Endometrial microvascular endothelial cells (primary cell): Measurements from ENCODE around the gene CHMP1B. TPM values are rescaled to one million over a fixed set of nuclear protein-coding genes. Genes with fewer than 3 reads are reported as not detected.

Experiments used
- in situ Hi-C: cut with HindIII; loops from 2 replicates; pipeline ENCODE4 v1.10.0; 2017; ENCODE audit warnings: low sequenced_read_pairs, low pct_unique_long_range_greater_than_20kb; ENCODE audit errors: inconsistent ontology term
- total RNA-seq: library from RNA; depleted of rRNA; stranded (reverse); fragments of >200 nt; gene quantifications from one replicate; pipeline ENCODE4 v1.2.3, GENCODE V29; 2015; ENCODE audit errors: inconsistent ontology term

The CHMP1B gene, protein sequence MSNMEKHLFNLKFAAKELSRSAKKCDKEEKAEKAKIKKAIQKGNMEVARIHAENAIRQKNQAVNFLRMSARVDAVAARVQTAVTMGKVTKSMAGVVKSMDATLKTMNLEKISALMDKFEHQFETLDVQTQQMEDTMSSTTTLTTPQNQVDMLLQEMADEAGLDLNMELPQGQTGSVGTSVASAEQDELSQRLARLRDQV
- total RNA-seq: 29.7 TPM

DNA sequence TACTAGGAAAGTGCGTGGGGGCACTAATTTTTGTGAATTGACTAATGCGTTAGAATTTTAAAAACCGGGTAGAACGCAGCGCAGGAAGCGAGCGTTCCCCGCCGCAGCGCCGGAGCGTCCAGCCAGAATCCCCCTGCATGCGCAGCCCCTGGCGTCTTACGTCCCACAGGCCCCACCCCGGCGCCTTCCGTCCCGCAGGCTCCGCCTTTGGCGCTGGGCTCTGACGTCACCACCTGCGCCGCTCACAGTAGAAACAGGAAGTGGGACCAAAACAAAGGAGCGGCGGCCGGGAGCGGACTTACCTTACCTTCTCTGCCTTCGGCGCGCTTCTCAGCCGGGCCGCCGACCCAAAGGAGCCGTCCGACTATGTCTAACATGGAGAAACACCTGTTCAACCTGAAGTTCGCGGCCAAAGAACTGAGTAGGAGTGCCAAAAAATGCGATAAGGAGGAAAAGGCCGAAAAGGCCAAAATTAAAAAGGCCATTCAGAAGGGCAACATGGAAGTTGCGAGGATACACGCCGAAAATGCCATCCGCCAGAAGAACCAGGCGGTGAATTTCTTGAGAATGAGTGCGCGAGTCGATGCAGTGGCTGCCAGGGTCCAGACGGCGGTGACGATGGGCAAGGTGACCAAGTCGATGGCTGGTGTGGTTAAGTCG is at the start of gene CHMP1B:
TSS of gene CHMP1B (plus strand) at position 268 of the 660 bp plus-strand sequence. CDS start at position 367, 99 bp downstream.
- in situ Hi-C loops: no loop called here

DNA sequence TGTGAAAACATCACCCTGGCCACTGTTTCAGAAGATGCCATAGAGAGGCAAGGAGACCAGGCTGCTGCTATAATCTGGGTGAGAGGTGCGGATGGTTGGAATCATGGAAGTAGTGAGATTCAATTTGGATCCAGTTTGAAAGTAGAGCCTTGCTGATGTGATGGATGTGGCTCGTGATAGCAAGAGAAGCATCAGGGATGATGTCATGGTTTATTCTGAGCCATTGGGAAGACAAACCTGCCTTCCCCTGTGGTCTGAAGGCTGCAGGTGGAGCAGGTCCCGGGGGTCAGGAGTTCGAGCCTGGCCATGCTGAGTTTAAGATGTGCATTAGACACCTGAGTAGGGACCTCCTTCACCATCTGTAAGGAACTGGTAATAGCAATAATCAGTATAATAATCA is 49.6 kb upstream of the CHMP1B start:
- in situ Hi-C loops: no loop called here

DNA sequence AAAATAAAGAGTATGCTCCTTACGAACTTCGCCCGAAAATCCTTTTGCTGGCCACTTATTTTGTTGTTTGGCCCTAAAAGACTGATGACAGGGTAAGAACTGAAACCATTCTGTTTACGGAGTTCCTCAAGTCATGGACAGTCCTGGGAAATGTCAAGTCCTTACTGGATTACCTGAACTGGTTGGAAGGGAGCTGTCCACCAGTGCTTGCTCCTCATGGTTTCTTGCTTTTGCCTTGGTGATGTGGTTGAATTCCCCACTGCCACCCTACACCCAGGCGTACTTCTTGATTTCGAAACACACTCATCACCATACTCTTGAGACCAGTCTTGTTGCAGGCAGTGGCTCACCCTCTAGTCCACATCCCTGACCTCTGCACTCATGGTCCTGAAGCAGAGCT is 49.1 kb upstream of the CHMP1B start:
- in situ Hi-C loops: no loop called here

DNA sequence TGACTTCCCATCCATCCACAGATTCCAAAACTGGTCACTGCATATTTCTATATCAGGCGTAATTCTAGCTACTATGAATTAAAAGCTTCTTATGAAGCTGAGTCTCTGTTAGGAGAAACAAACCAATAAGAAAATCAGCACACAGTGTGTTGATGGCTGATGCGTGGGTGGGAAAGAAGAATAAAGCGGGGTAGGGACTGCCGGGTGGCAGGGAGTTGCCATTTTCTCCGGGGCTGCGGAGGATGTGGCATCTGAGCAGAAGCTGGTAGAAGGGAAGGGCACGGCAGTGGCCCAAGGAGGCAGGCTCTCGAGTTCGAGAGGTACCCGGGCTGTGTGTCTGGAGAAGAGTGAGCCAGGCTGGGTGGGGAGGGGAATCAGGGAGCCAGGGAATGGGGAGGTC is 48.6 kb upstream of the CHMP1B start:
- in situ Hi-C loops: no loop called here

DNA sequence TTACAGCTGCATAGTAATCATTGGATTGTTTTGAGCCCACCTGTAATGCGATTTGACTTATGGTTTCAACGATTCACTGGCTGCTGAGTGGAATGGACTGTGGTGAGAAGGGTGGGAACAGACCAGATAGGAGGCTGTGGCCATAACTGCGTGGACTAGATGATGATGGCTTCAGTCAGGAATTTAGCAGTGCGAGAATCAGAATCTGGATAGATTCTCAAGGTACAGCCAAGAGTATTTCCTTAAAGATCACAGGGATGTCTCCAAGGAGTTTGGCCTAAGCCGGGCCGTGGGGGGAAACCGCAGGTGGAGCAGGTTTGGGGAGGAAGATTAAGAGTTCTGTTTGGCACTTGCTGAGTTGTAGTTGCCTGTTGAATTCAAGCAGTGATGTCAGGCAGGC is 44.0 kb upstream of the CHMP1B start:
- in situ Hi-C loops: no loop called here

DNA sequence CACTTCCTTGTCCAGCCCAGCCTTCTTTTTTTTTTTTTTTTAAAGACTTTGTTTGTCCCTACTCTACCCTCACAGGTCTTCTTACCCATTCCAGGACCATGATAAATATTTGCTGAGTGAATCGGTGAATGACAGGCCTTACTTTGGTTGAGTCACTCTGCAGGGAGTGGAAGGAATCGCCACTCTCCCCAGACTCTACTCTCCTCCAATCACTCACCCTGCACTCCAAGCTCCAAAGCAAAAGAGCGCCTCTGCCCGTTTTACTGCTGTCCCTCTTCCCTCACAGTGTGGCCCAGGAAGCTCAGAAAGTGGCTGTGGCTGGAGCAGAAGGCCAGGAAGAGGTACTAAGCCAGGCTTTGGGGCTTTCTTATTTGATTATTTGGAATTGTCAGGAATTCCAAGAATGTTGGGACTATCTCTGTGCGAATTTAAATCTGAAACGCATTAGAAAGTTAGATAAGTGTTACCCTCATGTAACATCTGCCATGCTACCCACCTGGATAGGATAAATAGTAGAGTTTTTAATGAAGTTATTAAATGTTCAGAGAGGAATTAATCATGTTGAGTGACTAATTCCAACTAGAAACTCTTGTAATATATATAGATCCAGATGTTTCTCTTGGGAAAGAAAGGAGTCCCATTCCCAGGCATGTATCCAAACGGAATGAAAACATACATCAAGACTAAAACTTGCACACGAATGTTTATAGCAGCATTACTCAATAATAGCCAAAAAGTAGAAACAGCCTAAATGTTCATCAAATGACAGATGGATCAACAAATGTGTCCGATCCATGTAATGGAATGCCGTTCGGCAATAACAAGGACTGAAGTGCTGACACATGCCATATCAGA is 43.0 kb upstream of the CHMP1B start:
- in situ Hi-C loops: no loop called here

DNA sequence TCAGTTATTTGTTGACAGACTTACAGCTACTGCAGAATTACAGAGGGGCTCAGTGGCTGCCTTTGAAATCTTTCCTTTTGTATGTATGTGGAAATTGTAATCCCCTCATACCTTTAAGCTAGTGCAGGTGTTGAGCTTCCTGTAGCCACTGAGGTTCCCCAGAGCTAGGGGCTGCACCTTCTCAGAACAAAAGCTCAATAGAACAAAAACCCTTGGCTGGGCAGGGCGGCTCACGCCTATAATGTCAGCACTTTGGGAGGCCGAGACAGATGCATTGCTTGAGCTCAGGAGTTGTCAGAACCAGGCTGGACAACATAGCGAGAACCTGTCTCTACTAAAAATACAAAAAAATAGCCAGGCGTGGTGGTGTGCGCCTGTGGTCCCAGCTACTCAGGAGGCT is 41.3 kb upstream of the CHMP1B start:
- in situ Hi-C loops: no loop called here

DNA sequence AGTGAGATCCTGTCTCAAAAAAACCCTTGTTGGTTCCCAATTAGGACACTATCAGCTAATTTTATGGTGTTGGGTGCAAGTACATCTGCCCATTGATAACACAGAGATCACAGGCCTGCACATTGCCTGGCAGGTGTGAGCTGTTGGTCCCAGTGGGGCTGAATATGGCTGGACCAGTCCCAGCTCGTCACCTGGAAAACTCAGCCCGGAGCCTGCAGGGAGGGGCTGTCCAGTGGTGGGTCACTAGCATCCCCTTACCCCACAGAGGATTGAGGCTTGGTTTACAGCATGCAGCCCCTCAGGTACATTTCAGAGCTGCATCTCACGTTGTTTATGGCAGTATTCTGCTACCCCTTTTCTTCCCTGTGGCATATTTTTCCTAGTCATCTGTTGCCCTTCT is 40.8 kb upstream of the CHMP1B start:
- in situ Hi-C loops: no loop called here

DNA sequence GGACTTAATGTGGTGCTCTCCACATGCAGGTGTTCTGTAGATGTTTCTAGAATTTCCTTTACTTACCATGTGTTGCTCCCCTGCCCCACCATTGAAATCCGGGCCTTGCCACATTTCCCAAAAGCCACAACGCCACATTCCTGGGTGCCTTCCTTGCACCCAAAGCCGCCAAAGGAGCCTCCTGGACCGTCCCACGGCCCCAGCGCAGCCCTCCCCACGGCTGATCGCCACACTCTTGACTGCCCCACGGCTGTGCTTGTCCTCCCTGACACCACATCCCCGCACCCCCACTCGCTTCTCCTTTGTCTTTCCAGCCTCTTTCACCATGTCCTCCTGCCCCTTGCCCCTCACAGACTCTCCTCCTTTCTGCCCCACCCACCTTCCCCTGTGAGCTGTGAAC is 40.2 kb upstream of the CHMP1B start:
- in situ Hi-C loops: no loop called here

DNA sequence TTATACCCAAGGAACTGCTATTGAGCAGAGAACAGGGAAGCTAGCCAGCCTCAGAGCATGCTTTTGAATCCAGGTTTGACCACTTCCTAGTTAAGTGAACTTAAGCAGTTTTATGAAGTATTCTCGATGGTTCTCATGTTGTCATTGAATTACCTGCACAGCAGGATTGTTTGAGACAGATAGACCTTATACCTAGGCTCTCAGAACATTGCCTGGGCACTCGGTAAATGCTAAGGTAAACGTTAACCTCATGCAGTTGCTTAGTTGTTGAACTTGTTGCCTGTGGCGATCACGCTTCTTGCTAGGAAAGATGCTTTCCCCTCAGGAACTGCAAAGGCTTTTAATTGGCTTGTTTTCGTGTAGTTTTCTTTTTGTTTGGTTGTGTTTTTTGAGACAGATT is 34.0 kb upstream of the CHMP1B start:
- in situ Hi-C loops: no loop called here

DNA sequence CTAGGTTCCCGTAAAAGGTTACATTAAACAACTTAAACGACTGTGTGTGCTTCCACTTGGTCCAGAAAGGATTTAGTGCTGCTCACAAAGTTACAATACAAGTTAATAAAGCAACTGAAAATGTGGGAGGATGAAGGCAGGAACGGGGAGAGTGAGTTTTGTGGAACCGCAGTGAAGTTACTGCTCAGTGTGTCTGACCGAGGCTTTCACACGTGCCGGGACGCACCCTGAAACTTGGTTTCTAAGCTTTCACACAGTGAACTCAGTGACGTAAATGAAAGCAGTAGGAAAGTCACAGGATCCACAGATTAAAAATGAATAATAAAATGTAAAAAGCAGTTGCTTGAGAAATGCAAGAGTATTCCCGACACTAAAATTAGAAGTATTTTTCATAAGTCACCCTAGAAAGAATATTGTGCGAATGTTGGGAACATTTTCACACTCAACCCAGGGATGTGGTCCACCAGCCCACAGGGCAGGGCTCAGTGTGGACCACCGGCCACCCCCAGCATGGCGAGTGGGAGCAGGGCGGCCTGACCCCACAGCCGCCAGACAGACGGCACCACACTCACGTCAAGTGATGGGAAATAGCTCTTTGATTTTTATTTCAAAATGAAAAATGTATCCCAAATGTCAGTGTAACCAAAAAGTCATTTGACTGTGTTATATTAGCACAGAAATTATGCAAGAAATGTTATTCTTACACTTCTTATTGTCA is 32.6 kb upstream of the CHMP1B start:
- in situ Hi-C loops: no loop called here

DNA sequence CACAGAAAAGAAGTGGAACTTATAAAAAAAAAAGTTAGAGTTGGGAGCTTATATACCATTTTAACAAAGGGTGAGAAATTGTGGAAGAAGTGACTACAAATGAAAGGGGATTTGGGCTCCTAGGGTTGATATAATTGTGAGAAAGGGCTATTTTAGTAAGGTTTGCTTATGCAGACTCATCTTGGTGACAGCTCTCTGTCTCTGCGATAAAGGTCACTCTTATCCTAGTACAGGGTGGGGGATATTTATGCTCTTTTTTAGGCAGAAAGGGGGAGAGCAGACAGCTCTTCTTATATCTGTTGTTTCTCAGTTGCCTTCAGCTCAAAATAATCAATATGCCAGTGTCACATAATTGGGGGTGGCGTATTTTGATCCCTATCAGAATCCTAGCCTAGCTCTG is 31.3 kb upstream of the CHMP1B start:
- in situ Hi-C loops: no loop called here

DNA sequence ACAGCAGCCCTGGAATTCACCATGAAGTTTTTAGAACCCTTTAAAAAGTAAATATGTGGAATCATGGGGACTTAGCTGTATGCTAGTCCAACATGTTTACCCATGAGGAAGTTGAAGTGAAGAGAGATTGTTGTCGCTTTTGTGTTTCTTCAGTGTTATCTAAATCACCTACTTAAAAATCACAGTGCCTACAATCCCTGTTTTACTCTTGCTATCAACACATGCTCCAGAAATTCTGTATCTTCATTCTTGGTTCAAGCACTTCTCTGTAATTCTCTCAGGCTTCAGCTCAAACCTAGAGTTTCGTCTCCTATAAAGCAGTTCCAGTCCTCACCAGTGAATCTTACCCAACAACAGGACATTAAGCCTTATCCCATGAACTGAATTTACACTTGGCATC is 30.5 kb upstream of the CHMP1B start:
- in situ Hi-C loops: no loop called here

DNA sequence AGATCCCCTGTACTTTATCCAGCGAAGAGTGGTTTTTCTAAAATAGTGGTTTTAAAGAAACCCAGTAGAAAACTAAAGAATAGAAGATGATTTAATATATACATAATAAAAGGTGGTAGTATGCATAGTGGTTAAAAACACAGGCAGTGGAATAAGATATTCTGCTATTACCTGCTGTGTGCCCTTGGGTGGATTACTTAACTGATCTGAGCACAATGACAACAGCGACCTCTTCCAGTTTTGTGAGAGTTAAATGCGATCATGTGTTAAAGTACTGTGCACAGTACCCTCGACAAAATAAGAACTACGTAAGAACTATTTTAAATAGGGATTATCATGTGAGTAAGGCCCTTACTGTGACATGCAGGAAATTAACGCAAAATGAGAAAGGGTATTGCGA is 30.0 kb upstream of the CHMP1B start:
- in situ Hi-C loops: no loop called here

DNA sequence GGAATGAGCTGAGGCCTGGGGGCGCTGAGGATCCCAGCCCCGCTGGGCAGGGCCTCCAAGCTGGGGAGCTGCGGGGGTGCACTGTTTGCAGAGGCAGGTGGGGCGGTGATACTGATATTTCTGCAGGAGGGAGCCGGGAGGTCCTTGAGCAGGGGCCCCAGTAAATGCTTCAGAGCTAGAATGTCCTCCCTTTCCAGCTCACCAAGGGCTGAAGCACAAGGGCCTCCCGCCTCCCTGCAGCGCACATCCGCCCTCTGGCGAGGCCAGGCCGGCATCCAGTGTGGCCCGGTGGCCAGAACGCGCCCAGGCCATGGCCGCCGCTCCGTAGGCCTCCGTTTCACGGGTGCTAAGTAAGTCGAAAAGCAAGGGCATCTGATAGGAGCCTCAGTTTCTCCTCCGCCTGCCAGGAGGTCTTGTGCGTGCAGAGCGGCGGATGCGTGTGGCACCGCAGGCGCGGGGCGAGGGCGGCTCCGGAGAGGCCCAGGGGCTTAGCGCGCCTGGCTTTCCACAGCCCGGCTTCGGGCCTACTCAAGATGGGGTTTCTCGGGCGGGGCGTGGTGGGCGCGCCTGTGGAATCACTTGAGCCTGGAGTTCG is 29.5 kb upstream of the CHMP1B start:
- in situ Hi-C loops: no loop called here

DNA sequence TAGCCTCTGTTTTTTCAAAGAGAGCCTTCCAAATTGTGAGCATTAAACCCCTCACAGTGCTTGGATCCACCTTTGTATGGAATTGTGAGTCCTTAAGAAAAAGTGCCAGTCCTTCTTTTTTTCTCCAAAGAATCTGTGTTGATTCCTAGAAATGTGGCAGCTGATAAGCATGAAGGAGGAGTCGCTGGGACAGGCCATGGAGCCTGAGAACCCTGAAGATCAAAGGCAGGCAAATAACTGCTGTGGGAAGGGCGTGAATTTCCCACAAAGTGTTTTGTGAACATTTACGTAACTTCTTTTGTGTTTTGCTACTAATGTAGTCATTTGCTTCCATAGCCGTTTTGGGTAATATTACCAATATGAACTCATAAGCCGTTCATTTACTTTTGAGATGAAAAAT is 27.7 kb upstream of the CHMP1B start:
- in situ Hi-C loops: no loop called here

DNA sequence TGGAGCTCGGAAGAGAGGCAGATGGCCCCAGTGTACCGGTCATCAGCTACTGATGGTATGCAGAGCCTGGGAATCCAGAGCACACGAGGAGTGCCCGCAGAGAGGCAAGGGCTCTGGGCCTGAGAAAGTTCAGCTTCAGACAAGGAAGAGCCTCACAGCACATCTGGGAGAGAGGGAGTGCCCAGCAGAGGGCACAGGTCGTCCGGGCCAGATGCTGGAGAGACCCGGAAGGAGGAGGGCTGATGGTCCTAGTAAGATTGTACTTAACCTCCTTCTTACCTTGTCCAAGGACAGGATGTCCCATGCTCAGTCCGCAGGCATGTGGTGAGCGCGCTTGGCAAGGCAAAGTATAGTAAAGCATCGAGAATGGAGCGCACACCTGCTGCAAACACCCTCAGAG is 24.4 kb upstream of the CHMP1B start:
- in situ Hi-C loops: no loop called here

DNA sequence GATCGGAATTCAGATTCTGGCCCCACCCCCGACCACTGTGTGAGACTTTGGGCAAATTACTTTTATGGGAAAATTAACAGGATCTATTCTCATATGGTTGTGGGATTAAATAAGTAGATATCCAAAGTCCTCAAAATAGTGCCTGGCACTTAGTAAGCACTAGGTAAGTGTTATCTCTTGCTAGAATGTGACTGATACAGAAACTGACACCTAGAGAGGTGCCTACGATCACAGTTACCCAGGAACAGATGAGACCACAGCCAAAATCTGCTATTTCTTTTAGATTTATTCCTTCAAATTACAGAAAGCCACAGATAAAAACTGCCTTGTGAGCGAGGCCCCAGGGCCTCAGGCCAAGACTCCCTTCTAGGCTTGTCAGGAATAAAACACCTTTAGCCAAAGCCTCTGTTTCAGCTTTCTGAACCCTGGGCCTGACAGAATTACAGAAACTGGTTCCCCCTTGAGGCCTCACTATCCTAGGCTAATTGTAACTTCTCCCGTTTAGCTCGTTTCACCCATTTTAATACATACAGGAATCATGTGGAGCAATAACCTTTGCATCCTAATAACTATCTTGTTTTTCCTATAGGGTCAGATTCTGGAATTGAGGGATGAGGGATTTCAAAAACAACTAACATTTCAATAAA is 22.3 kb upstream of the CHMP1B start:
- in situ Hi-C loops: no loop called here

DNA sequence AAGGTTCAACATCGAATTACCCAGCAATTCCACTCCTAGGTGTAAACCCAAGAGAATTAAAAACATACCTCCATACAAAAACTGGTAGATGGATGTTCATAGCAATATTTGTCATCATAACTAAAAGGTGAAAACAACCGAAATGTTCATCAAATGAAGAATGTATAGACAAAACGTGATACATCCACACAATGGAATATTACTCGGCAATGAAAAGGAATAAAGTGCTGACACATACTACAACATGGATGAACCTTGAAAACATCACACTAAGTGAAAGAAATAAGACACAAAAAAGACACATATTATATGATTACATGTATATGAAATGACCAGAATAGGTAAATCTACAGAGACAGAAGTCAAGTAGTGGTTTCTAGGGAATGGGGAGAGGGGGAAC is 20.6 kb upstream of the CHMP1B start:
- in situ Hi-C loops: no loop called here
